Measurements from ENCODE around the gene GEMIN4. TPM values are rescaled to one million over a fixed set of nuclear protein-coding genes. Genes with fewer than 3 reads are reported as not detected.
A peak's percentile ranks its signal among the peaks of the same experiment; 100 is the strongest.
"Not testable (repeated sequence)": the region's sequence is repeated elsewhere in the genome, so short reads cannot be mapped to it uniquely, and the experiment has no call there.

The GEMIN4 gene
- polyA plus RNA-seq, 3 donors from 2014 or later: 10.9 to 20.1 (median 11.4) TPM

DNA sequence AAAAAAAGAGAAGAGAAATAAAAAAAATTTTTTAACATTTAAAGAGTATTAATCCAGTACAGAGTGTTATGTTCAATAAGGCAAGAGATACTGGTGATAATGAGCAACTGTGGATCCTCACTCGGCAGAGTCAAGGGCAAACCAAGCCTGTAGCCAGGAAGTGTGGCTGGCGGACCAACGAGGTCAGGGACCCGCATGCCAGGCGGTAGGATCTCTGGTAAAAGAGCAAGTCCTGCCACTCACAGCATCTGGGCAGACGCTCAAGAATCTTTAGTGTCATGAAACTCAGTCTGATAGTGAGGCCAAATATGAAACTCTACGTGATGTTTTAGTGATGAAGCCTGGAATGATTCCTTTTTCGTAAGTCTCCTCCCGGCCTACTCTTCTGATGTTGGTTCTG is 8.3 kb upstream of the GEMIN4 start:
- Mint-ChIP-seq H3K9me3 (no peaks in the 10 kb centered on the region), H3K36me3 (peaks cover 17 to 38% (median 26%) of the 10 kb centered on the region in 3 donors), H3K27ac (no peak overlapping the region), H3K4me3 (no peak overlapping the region), H3K27me3 (ENCODE audit: low read depth in 3 of 3) (no peaks in the 10 kb centered on the region), H3K4me1 (no peaks in the 10 kb centered on the region)
- DNase-seq: no peak

DNA sequence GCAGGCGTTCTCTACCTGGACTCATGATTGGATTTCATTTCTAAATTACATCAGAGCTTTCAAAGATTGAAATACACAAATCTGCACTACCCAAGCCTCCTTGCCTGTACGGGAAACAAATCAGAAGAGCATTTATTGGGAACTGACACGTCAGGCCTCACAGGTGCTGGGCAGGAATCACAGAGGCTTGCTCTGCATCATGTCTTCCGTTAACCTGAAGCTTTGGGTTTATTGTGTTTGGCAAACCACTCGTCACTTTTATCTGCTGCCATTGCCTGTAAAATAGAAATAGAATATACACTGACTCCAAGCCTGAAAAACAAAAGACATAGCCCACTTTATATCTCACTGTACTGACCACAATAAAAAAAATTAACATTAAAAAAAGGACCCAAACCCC is 7.9 kb upstream of the GEMIN4 start:
- no peak overlapping the region for H3K27ac Mint-ChIP-seq
- no peaks in the 10 kb centered on the region for H3K27me3 Mint-ChIP-seq (ENCODE audit: low read depth in 3 of 3)
- H3K9me3 Mint-ChIP-seq: no peaks in the 10 kb centered on the region
- DNase-seq: no peak
- peaks cover 17 to 34% (median 22%) of the 10 kb centered on the region in 3 donors for H3K36me3 Mint-ChIP-seq
- H3K4me3 Mint-ChIP-seq: no peak overlapping the region
- H3K4me1 Mint-ChIP-seq: no peaks in the 10 kb centered on the region

DNA sequence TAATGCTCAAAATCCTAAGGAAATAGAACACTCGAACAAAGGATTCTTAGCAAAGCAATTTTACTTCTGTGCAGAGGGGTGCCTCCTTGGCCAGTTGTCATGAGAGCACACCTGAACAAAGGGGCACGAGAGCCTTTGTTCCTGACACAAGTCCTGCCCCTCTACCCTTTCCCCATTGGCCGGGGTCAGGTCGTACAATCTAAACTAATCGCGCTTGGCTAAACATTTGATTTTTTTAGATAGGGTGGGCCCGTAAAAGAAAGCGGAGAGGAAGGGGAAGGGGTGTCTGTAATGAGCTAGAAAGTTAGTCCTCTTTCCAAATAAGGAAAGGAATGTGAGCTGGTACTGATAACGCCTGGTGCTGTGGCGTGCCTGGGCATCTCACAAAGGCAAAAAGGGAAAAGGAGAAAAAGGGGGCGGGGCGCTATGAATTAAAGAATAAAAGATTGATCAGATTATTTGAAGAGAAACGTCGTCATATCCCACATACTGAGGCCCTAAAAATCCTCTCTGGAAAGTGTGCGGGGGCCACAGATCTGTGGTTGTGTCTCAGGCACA is 4.0 kb upstream of the GEMIN4 start:
- H3K27ac Mint-ChIP-seq, H3K4me3 Mint-ChIP-seq, H3K9me3 Mint-ChIP-seq, DNase-seq: not testable (repeated sequence)
- H3K36me3 Mint-ChIP-seq: peaks cover 6 to 22% (median 12%) of the 10 kb centered on the region in 3 donors
- H3K27me3 Mint-ChIP-seq (ENCODE audit: low read depth in 3 of 3): peaks cover 5 to 11% (median 5%) of the 10 kb centered on the region in 3 donors
- H3K4me1 Mint-ChIP-seq: peaks cover 13 to 17% of the 10 kb centered on the region in 2 donors

DNA sequence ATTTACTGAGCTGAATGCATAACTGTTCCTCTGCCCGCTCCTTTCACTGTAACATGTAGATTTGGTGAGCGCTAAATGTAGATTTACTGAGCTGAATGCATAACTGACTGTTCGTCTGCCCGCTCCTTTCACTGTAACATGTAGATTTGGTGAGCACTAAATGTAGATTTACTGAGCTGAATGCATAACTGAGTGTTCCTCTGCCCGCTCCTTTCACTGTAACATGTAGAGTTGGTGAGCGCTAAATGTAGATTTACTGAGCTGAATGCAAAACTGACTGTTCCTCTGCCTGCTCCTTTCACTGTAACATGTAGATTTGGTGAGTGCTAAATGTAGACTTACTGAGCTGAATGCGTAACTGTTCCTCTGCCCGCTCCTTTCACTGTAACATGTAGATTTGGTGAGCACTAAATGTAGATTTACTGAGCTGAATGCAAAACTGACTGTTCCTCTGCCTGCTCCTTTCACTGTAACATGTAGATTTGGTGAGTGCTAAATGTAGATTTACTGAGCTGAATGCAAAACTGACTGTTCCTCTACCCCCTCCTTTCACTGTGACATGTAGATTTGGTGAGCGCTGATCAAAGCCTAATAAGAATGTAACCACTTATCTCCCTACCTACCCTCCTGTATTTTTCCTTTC is 3.4 kb upstream of the GEMIN4 start:
- H3K4me3 Mint-ChIP-seq, H3K9me3 Mint-ChIP-seq, H3K27ac Mint-ChIP-seq, DNase-seq: not testable (repeated sequence)
- H3K27me3 Mint-ChIP-seq (ENCODE audit: low read depth in 3 of 3): peaks cover 5 to 11% (median 5%) of the 10 kb centered on the region in 3 donors
- H3K4me1 Mint-ChIP-seq: peaks cover 20 to 21% of the 10 kb centered on the region in 2 donors
- peaks cover 6 to 16% (median 12%) of the 10 kb centered on the region in 3 donors for H3K36me3 Mint-ChIP-seq

DNA sequence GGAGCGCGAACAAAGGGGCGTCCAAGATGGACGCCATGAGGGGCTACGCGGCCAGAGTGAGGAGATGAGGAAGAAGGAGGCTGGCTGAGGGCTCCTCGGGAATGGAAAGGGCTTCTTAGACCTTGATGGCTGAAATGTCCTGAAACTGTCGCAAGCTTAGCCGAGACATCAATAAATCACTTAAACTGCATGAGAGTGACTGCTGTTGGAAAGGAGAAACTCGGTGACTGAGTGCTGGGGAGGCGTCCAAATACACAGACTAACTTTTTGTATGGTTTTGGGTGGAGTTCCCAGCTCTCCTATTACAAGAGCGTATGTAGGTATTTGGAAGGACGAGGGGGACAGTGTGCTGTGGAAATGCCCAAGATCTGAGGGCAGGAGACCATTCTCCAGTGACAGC is 1.4 kb upstream of the GEMIN4 start:
- Mint-ChIP-seq H3K9me3 (no peaks in the 10 kb centered on the region), H3K4me1 (peaks cover 32 to 34% of the 10 kb centered on the region in 2 donors), H3K27me3 (ENCODE audit: low read depth in 3 of 3) (peaks cover 5 to 11% (median 5%) of the 10 kb centered on the region in 3 donors), H3K27ac (peak overlapping the region in 5 of 6 donors; percentile 40 to 68 (median 62)), H3K36me3 (peaks cover 0 to 9% (median 8%) of the 10 kb centered on the region in 3 donors), H3K4me3 (peak overlapping the region; percentile 63 to 82 (median 79))
- no peak for DNase-seq

DNA sequence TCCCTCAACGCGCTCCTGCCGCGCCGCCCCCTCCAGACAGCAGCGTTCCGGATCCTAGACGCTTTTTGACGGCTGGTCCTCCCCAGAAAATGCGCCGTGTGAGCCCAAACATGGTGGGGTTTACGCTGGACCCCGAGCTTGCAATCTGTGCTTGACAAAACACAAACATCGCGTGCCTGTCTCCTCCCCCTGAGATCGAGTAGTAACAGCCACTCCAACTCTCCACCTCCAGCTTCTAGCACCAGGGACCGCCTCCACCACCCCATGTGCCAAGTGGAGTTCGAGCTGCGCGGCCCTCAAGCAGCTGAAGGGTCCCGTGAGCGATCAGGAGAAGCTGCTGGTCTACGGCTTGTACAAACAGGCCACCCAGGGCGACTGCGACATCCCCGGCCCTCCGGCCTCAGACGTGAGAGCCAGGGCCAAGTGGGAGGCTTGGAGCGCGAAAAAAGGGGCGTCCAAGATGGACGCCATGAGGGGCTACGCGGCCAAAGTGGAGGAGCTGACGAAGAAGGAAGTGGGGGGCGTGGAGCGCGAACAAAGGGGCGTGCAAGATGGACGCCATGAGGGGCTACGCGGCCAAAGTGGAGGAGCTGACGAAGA is 656 bp upstream of the GEMIN4 start:
- H3K36me3 Mint-ChIP-seq: peaks cover 4 to 9% (median 8%) of the 10 kb centered on the region in 3 donors
- H3K27me3 Mint-ChIP-seq (ENCODE audit: low read depth in 3 of 3): peaks cover 5 to 11% (median 5%) of the 10 kb centered on the region in 3 donors
- H3K9me3 Mint-ChIP-seq: no peaks in the 10 kb centered on the region
- DNase-seq: no peak
- peak overlapping the region; percentile 64 to 96 (median 90) for H3K27ac Mint-ChIP-seq
- H3K4me3 Mint-ChIP-seq: peak overlapping the region; percentile 91 to 95 (median 93)
- H3K4me1 Mint-ChIP-seq: peaks cover 32 to 36% of the 10 kb centered on the region in 2 donors

DNA sequence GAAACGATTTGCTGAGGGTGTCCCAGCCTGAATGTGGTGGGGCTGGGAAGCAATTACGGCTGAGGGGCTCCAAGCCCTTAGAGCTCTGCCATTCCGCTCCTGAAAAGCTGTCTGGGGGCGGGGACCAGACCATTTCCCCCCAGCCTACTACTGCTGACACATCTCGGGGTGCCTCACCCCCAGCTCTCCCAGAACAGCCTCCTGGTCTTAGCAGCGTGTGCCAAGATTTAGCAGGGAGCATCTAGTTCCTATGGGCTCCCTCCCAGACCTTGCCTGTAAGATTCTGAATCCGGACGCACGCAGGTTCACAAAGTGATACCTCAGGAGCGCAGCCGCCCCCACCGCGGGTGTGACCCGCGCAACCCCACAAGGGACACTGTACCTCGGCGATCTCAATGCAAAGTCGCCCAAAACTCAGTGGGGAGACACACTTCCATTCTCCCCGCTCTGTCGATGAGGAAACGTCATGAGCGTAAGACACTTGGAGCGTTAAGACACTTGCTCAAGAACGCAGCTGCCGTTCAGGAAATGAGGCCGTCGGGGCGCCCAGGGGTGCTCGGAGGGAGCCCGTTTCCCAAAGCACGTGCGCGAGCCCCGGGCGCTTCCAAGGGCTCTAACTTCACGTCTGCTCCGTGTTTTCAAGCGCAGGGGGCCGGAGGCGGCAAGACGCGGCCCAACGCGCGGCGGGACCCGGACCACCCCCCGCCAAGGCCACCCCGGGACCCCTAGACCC is 629 bp downstream of the GEMIN4 start:
- H3K27me3 Mint-ChIP-seq (ENCODE audit: low read depth in 3 of 3): peaks cover 5 to 11% (median 5%) of the 10 kb centered on the region in 3 donors
- peaks cover 32 to 36% of the 10 kb centered on the region in 2 donors for H3K4me1 Mint-ChIP-seq
- peak overlapping the region; percentile 88 to 95 (median 94) for H3K4me3 Mint-ChIP-seq
- peak overlapping the region; percentile 74 to 93 (median 87) for H3K27ac Mint-ChIP-seq
- DNase-seq: peak; percentile 49 to 57 (median 54)
- H3K36me3 Mint-ChIP-seq: peaks cover 0 to 4% (median 0%) of the 10 kb centered on the region in 3 donors
- no peaks in the 10 kb centered on the region for H3K9me3 Mint-ChIP-seq

DNA sequence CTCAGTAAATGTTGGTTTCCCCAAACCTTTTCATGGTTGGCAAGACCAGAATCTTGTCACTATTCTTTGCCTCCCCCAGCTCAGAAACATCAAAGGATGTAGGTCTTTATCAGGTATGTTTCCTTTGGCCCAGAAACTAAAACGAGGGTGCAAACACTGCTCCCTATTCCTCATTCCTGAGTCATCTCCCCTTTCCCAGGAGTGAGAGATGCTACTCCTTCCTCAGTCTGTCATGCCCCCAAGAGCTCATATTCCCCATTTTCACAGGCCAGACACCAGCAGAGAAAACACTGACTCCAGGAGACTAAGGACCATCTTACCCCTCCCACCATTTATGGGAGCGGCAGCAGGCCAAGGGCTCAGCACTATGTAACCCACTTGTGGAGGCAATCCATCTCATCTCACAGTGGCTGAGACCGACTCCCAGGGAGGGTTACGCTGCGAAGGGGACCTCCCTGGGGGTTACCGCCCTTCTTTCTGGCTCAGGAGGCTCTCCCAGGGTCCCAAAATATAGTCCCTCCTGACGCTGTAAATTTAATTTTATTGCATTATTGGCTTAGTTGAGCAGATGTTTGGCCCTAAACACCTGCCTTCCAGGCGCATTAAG is 1.5 kb downstream of the GEMIN4 start:
- no peak for DNase-seq
- peaks cover 0 to 4% (median 0%) of the 10 kb centered on the region in 3 donors for H3K36me3 Mint-ChIP-seq
- H3K27me3 Mint-ChIP-seq (ENCODE audit: low read depth in 3 of 3): peaks cover 5 to 11% (median 5%) of the 10 kb centered on the region in 3 donors
- H3K4me3 Mint-ChIP-seq: peak overlapping the region; percentile 88 to 95 (median 94)
- H3K4me1 Mint-ChIP-seq: peaks cover 32 to 36% of the 10 kb centered on the region in 2 donors
- no peaks in the 10 kb centered on the region for H3K9me3 Mint-ChIP-seq
- peak overlapping the region in 5 of 6 donors; percentile 2 to 74 (median 33) for H3K27ac Mint-ChIP-seq

DNA sequence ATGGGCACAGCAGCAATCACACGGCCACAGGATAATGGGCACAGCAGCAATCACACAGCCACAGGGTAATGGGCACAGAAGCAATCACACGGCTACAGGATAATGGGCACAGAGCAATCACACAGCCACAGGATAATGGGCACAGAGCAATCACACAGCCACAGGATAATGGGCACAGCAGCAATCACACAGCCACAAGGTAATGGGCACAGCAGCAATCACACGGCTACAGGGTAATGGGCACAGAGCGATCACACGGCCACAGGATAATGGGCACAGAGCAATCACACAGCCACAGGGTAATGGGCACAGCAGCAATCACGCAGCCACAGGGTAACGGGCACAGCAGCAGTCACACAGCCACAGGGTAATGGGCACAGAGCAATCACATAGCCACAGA is 2.7 kb downstream of the GEMIN4 start:
- not testable (repeated sequence) for H3K9me3 Mint-ChIP-seq, H3K36me3 Mint-ChIP-seq, H3K27ac Mint-ChIP-seq, DNase-seq
- Mint-ChIP-seq H3K4me3 (peak overlapping the region in 3 of 5 donors; percentile 2 to 29 (median 5)), H3K4me1 (peaks cover 32 to 36% of the 10 kb centered on the region in 2 donors), H3K27me3 (ENCODE audit: low read depth in 3 of 3) (peaks cover 5 to 11% (median 5%) of the 10 kb centered on the region in 3 donors)

DNA sequence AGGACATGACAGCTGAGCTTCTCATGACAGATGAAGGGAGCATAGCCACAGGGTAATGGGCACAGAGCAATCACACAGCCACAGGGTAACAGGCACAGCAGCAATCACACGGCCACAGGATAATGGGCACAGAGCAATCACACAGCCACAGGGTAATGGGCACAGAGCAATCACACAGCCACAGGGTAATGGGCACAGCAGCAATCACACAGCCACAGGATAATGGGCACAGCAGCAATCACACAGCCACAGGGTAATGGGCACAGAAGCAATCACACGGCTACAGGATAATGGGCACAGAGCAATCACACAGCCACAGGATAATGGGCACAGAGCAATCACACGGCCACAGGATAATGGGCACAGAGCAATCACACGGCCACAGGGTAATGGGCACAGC is 3.5 kb downstream of the GEMIN4 start:
- Mint-ChIP-seq H3K27me3 (ENCODE audit: low read depth in 3 of 3) (peaks cover 3 to 11% (median 5%) of the 10 kb centered on the region in 3 donors), H3K4me1 (peaks cover 32 to 36% of the 10 kb centered on the region in 2 donors), H3K4me3 (peak overlapping the region in 1 of 5 donors; percentile 21)
- not testable (repeated sequence) for H3K27ac Mint-ChIP-seq, H3K36me3 Mint-ChIP-seq, H3K9me3 Mint-ChIP-seq, DNase-seq

DNA sequence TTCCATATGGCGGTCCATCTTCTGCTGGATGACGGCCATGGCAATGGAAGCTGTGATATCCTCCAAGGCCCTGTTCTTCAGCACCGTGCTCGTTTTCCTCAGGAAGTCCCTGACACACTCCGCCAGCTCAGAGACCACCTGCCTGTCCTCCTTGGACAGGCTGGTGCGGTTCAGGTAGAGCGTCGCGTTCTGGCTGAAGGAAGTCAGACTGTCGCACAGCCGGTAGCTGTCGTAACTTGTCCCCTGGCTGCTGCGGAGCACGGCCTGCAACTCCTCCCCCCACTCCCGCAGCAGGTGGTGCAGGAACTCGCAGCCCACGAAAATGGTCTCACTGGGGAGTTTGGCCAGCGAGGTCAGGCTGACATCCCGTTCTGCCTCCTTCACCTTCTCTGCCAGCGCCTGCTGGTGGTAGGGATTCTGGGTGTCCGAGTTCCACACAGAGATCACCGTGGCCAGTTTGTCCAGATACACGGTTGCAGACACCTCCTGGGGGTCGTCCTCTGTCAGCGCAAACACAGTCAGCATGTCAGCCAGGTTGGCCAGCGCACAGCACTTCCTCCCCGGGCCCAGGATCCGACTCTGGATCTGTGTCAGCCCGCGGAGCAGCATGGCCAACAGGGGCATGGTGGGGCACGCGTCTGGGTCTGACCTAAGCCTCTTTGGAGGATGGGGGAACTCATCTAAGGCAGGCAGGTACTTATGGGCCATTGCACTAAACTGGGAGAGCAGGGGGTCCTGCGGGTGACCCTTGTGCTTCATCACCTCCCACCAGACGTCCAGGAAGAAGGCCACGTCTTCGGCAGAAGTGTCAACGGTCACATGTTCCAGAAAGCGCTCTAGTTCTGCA is 5.1 kb downstream of the GEMIN4 start:
- Mint-ChIP-seq H3K4me3 (no peak overlapping the region), H3K36me3 (peaks cover 7 to 12% (median 10%) of the 10 kb centered on the region in 3 donors), H3K27ac (no peak overlapping the region), H3K9me3 (no peaks in the 10 kb centered on the region), H3K27me3 (ENCODE audit: low read depth in 3 of 3) (peaks cover 0 to 5% (median 0%) of the 10 kb centered on the region in 3 donors), H3K4me1 (peaks cover 25 to 26% of the 10 kb centered on the region in 2 donors)
- DNase-seq: no peak

DNA sequence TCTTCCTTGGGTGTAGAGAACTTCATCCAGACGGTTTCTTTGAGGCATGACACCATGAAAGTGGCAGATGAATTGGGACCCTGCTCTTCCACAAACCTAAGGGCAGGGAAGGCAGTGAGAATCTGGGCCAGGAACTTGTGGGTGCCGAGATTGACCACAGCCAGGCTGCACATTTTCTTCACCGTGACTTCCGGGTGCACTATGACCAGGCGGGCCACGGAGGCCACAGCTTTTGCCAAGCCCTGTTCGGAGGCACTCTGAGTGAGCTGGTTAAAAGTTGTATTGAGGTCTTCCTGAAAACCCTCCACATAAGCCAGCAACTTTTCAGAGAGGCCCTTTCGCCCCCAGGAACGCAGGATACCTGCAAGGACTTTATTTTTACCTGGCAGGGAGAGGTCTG is 5.9 kb downstream of the GEMIN4 start:
- Mint-ChIP-seq H3K27ac (no peak overlapping the region), H3K4me3 (no peak overlapping the region), H3K36me3 (peaks cover 7 to 15% (median 12%) of the 10 kb centered on the region in 3 donors), H3K27me3 (ENCODE audit: low read depth in 3 of 3) (no peaks in the 10 kb centered on the region), H3K4me1 (peaks cover 20% of the 10 kb centered on the region in 2 donors), H3K9me3 (no peaks in the 10 kb centered on the region)
- DNase-seq: no peak
